HepG2 (cell line): ENCODE data around the gene TMEM176A. TPM values are rescaled to one million over a fixed set of nuclear protein-coding genes. Genes with fewer than 3 reads are reported as not detected.

Experiments
- ATAC-seq: fragments of 200-7000 bp; cut with Tn5 transposase; 3 replicates; pipeline ENCODE4 v1.9.1; 2020; ENCODE audit warnings: mild to moderate bottlenecking, moderate library complexity
- BruUV-seq: library from RNA; stranded (reverse); fragments of 400-500 nt; replicated peaks from 2 replicates; lab custom pipeline; 2021; lab: Mats Ljungman, UMichigan
- CTCF ChIA-PET: fragments of 300-600 bp; formaldehyde crosslinking; extraction: SDS; loops from one replicate; lab custom pipeline; 2021; ENCODE audit warnings: low total read pairs, inconsistent platforms, low intra/inter-chr PET ratio; lab: Yijun Ruan, JAX
- POLR2A ChIA-PET: fragments of 350-600 bp; sonication (Branson Sonifier 250); formaldehyde crosslinking; loops from one replicate; lab custom pipeline; 2020; ENCODE audit warnings: antibody characterized with exemption, inconsistent platforms; lab: Yijun Ruan, JAX
- DNase-seq: peaks from one replicate; pipeline ENCODE4 v3.0.0-alpha.2; 2015; ENCODE audit warnings: low spot score
- FAIRE-seq: peaks from 3 replicates; lab custom pipeline; 2011; peaks lifted over from hg19 to GRCh38; lab: Jason Lieb, UNC
- H2AFZ ChIP-seq: one replicate; pipeline ENCODE4 v1.6.1; 2011; ENCODE audit warnings: low read length, inconsistent platforms
- H3K27ac ChIP-seq: fragments of 300-600 bp; 3 replicates; pipeline ENCODE4 v1.8.0; 2011; ENCODE audit warnings: mixed run types, mild to moderate bottlenecking, mixed read lengths, low read length, inconsistent platforms; ENCODE audit not compliant: insufficient read depth; ENCODE audit errors: extremely low read length
- H3K27me3 ChIP-seq, 2 experiments: fragments of 200-600 bp in 1 of 2; 2 replicates in 1 of 2; 3 replicates in 1 of 2; pipeline versions ENCODE4 v1.6.0 to v1.8.0; 2011; ENCODE audit warnings: low read length in 2 of 2, mild to moderate bottlenecking in 2 of 2, moderate library complexity in 2 of 2, inconsistent platforms in 1 of 2; ENCODE audit not compliant: insufficient read depth in 2 of 2, control insufficient read depth in 1 of 2
- H3K36me3 ChIP-seq, 2 experiments: fragments of 200-600 bp in 1 of 2; replicated peaks in 1 of 2; 2 replicates in 1 of 2; 3 replicates in 1 of 2; pipeline versions ENCODE4 v1.5.1 to v1.8.0; 2011; ENCODE audit warnings: low read length in 2 of 2, inconsistent platforms in 1 of 2; ENCODE audit not compliant: insufficient read depth in 2 of 2, control insufficient read depth in 1 of 2
- H3K4me1 ChIP-seq: 2 replicates; pipeline ENCODE4 v1.5.1; 2012; ENCODE audit warnings: low read length, inconsistent platforms; ENCODE audit not compliant: insufficient read depth
- H3K4me2 ChIP-seq: 2 replicates; pipeline ENCODE4 v1.6.0; 2011; ENCODE audit warnings: low read depth, low read length, inconsistent platforms
- H3K4me3 ChIP-seq, 3 experiments: fragments of 200-600 bp in 1 of 3; sonication (generic), shearing (Covaris generic) in 1 of 3; replicated peaks in 1 of 3; 2 replicates each; pipeline ENCODE4 v1.5.1; 2011 to 2016; ENCODE audit warnings: low read length in 3 of 3, inconsistent platforms in 2 of 3, low read depth in 2 of 3, mild to moderate bottlenecking in 2 of 3, control low read depth in 1 of 3, mixed read lengths in 1 of 3; ENCODE audit not compliant: insufficient read depth in 1 of 3
- H3K79me2 ChIP-seq: one replicate; pipeline ENCODE4 v1.6.1; 2011; ENCODE audit warnings: low read length, inconsistent platforms; ENCODE audit not compliant: insufficient read depth
- H3K9ac ChIP-seq: 2 replicates; pipeline ENCODE4 v1.6.0; 2011; ENCODE audit warnings: mild to moderate bottlenecking, low read depth, low read length, inconsistent platforms; ENCODE audit not compliant: insufficient read depth
- H3K9me3 ChIP-seq: 2 replicates; pipeline ENCODE4 v1.5.1; 2012; ENCODE audit warnings: mild to moderate bottlenecking, low read length
- H4K20me1 ChIP-seq: 2 replicates; pipeline ENCODE4 v1.6.0; 2011; ENCODE audit warnings: inconsistent platforms, mild to moderate bottlenecking, low read length, moderate library complexity; ENCODE audit not compliant: insufficient read depth
- CREM ChIP-seq, 2 experiments: sonication (generic) in 1 of 2; formaldehyde crosslinking in 1 of 2; IDR thresholded peaks; 2 replicates each; pipeline versions ENCODE4 v1.4.0 to v1.6.1; 2016 to 2020; ENCODE audit warnings: antibody characterized with exemption in 1 of 2, mild to moderate bottlenecking in 1 of 2, missing genetic modification reagents in 1 of 2
- DMAP1 ChIP-seq: IDR thresholded peaks from 2 replicates; pipeline ENCODE4 v1.6.1; 2016
- HMGA1 ChIP-seq: sonication (generic); formaldehyde crosslinking; conservative IDR thresholded peaks from 2 replicates; pipeline ENCODE4 v1.4.0; 2020; ENCODE audit warnings: missing genetic modification reagents
- KDM2A ChIP-seq: sonication (generic); formaldehyde crosslinking; IDR thresholded peaks from 2 replicates; pipeline ENCODE4 v1.4.0; 2020; ENCODE audit warnings: low read depth, missing genetic modification reagents, borderline replicate concordance
- KDM6A ChIP-seq: IDR thresholded peaks from 2 replicates; pipeline ENCODE4 v1.6.1; 2016; ENCODE audit warnings: low read depth
- KLF9 ChIP-seq: IDR thresholded peaks from 2 replicates; pipeline ENCODE4 v1.6.1; 2016; ENCODE audit warnings: low read depth
- NCOA5 ChIP-seq: sonication (generic); formaldehyde crosslinking; IDR thresholded peaks from 2 replicates; pipeline ENCODE4 v1.4.0; 2020; ENCODE audit warnings: missing genetic modification reagents
- NFKBIZ ChIP-seq: IDR thresholded peaks from 2 replicates; pipeline ENCODE4 v1.6.1; 2018; ENCODE audit warnings: missing genetic modification reagents, missing compliant biosample characterization
- NFYC ChIP-seq: IDR thresholded peaks from 2 replicates; pipeline ENCODE4 v1.6.1; 2016; ENCODE audit warnings: missing genetic modification reagents, missing compliant biosample characterization
- SALL2 ChIP-seq: sonication (generic); formaldehyde crosslinking; IDR thresholded peaks from 2 replicates; pipeline ENCODE4 v1.8.1; 2023; ENCODE audit warnings: mild to moderate bottlenecking, missing genetic modification reagents, inconsistent platforms
- SMC3 ChIP-seq: IDR thresholded peaks from 2 replicates; pipeline ENCODE4 v1.6.1; 2011; ENCODE audit warnings: low read length, improper control_type of control experiment
- SRF ChIP-seq: IDR thresholded peaks from 2 replicates; pipeline ENCODE4 v1.6.1; 2011; ENCODE audit warnings: mild to moderate bottlenecking, low read depth, low read length, moderate library complexity
- WIZ ChIP-seq: sonication (generic); formaldehyde crosslinking; IDR thresholded peaks from 2 replicates; pipeline ENCODE4 v1.5.1; 2020; ENCODE audit warnings: mild to moderate bottlenecking, missing genetic modification reagents
- ZNF136 ChIP-seq: sonication (generic); formaldehyde crosslinking; IDR thresholded peaks from 2 replicates; pipeline ENCODE4 v1.8.1; 2022; ENCODE audit warnings: low read depth, mild to moderate bottlenecking, moderate library complexity, missing genetic modification reagents
- ZNF629 ChIP-seq: sonication (generic); formaldehyde crosslinking; conservative IDR thresholded peaks from 2 replicates; pipeline ENCODE4 v1.5.0; 2020; ENCODE audit warnings: missing genetic modification reagents
- ZSCAN21 ChIP-seq: sonication (generic); formaldehyde crosslinking; IDR thresholded peaks from 2 replicates; pipeline ENCODE4 v1.8.0; 2022; ENCODE audit warnings: mild to moderate bottlenecking, missing genetic modification reagents, moderate library complexity, borderline replicate concordance
- WGBS: methylation state at CpG from one replicate; pipeline ENCODE4 v1.1.6; 2017; ENCODE audit warnings: low lambda C conversion rate; 5-methylcytosine and 5-hydroxymethylcytosine counted together
- in situ Hi-C: cut with HindIII; loops from 2 replicates; pipeline ENCODE4 v1.10.0; 2017; ENCODE audit warnings: low pct_unique_long_range_greater_than_20kb; ENCODE audit not compliant: extremely low pct_ligation_motif_present
- intact Hi-C: fragments of 100-400 bp; cut with micrococcal nuclease; formaldehyde crosslinking; loops from one replicate; pipeline ENCODE4 v1.10.0; 2022; ENCODE audit not compliant: unreplicated experiment
- polyA plus RNA-seq, 8 experiments: library from polyadenylated mRNA; depleted of rRNA in 3 of 8; stranded (reverse) in 7 of 8; unstranded in 1 of 8; fragments of >200 nt; fragmentation: Illumina TruSeq in 4 of 8; extraction: Trizol in 4 of 8; gene quantifications; 2 replicates each; pipeline versions ENCODE4 v1.2.1 to v1.2.3, GENCODE V29; 2011 to 2016; ENCODE audit warnings: low read depth in 4 of 8, missing spikeins in 1 of 8, mixed read lengths in 1 of 8; ENCODE audit not compliant: insufficient read depth in 1 of 8
- total RNA-seq, 5 experiments: library from RNA; depleted of rRNA; stranded (reverse); fragments of >200 nt; fragmentation: Illumina TruSeq; extraction: Trizol; gene quantifications; 2 replicates each; pipeline ENCODE4 v1.2.3, GENCODE V29; 2016; ENCODE audit warnings: low read depth in 1 of 5
- TF ChIP-seq, protein P1 (sequence below): sonication (generic); formaldehyde crosslinking; IDR thresholded peaks from 2 replicates; pipeline ENCODE4 v1.4.0; 2020; ENCODE audit warnings: mild to moderate bottlenecking, missing genetic modification reagents

TMEM176A gene
- total and polyA plus RNA-seq, 2 of the 13 experiments (the other 11 are each of a cell fraction or from before 2014, with no cell fraction given), result not detected

DNA sequence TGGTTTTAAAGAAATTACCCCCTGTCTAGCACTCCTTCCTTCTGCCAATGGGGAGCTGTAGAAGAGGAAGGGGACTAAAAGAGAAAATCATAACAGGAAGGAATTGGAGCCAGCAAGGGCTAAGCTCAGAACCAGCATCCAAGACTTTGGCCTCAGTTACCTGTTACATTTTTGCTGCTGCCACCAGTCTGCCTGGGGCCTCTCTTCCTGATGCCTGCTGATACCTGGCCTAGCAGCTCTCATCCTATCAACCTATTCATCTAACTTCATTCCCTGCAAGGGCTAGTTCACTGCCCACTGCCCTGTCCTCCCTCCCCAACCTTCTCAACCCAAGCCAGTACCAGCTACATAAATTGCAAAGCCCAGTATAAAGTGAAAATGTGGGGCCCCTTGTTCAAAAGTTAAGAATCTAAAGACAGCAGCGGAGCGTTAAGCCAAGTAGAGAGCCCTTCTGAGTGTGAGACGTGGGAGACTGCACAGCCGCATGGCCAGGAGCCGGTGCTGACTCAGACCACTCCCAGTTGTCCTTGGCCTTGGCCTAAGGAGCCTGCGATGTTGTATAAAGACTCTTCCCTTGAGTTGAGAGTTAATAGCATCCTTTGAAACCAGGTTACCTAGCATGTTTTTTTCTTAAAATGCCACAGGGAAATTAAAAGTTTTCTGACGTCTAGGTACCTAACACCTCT, 38.5 kb downstream of the TMEM176A start (continued):
- TF ChIP-seq ZNF136 (CRISPR knock-in tag) (no peak), ZNF629 (CRISPR knock-in tag) (no peak)

DNA sequence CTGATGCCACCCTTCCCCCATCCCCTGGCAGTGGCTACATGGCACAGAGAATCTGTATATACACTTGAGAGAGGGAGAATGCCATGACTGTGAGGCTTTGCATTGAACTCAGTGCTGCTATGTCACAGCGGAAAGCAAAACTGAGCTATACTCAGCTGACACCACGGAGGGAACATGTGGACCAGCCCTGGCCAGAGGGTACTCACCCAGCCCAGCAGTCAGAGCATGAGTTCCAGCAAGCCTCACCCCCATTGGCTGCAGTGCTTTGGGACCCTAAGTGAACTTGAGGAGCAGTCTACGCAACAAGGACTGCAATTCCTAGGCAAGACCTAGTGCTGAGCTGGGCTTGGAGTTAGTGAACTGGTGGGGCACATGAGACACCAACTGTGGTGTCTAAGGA, 41.4 kb downstream of the TMEM176A start:
- no TSS peak for BruUV-seq
- H3K4me2 ChIP-seq, result no peak overlapping the region
- H3K4me3 ChIP-seq, result no peak overlapping the region
- intact Hi-C loops (no loop called here), in situ Hi-C loops (no loop called here)
- TF ChIP-seq NFYC (CRISPR knock-in tag) (no peak), KDM6A (CRISPR knock-in tag) (no peak), CREM (IDR thresholded peaks at IDR 0.05) (no peak), CREM (CRISPR knock-in tag; IDR thresholded peaks at IDR 0.05) (no peak), NCOA5 (no peak), WIZ (no peak), HMGA1 (CRISPR knock-in tag) (no peak), SMC3 (no peak), KDM2A (CRISPR knock-in tag) (no peak), KLF9 (no peak), NFKBIZ (CRISPR knock-in tag) (no peak), DMAP1 (CRISPR knock-in tag) (no peak), ZSCAN21 (no peak), SRF (no peak), SALL2 (CRISPR knock-in tag) (no peak)
- TF ChIP-seq, protein P1, sequence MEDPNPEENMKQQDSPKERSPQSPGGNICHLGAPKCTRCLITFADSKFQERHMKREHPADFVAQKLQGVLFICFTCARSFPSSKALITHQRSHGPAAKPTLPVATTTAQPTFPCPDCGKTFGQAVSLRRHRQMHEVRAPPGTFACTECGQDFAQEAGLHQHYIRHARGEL (CRISPR knock-in tag), result no peak
- no peak for FAIRE-seq
- H3K9me3 ChIP-seq, result no peaks in the 10 kb centered on the region
- CTCF ChIA-PET, result no interaction called here
- POLR2A ChIA-PET, result no interaction called here
- peaks cover 3 to 6% of the 10 kb centered on the region in 2 experiments; a peak in 1 of 5 replicates for H3K27me3 ChIP-seq
- no peak overlapping the region for H3K9ac ChIP-seq
- no CpG with 5 or more reads among the region's 3 CpGs for WGBS
- no peaks in the 10 kb centered on the region for H3K4me1 ChIP-seq
- no peaks in the 10 kb centered on the region for H4K20me1 ChIP-seq
- H3K27ac ChIP-seq, result no peak overlapping the region
- no peak for ATAC-seq
- DNase-seq, result no peak
- no peaks in the 10 kb centered on the region for H3K36me3 ChIP-seq
- H3K79me2 ChIP-seq, result no peaks in the 10 kb centered on the region
- no peak overlapping the region for H2AFZ ChIP-seq
